ENCODE data around the gene WDR36.

GRCh38 chr5:111061618-111062017 lies 30.5 kb upstream of the WDR36 start:
- TF ChIP-seq PHF8 (IDR thresholded peaks at IDR 0.05; ENCODE audit: borderline replicate concordance, low read depth) (no peak), CTCF (IDR thresholded peaks at IDR 0.05) (no peak), BCL3 (IDR thresholded peaks at IDR 0.05) (no peak), CEBPB (IDR thresholded peaks at IDR 0.05) (no peak), SMC3 (IDR thresholded peaks at IDR 0.05) (no peak), CBX8 (IDR thresholded peaks at IDR 0.05) (no peak), CBX2 (IDR thresholded peaks at IDR 0.05; ENCODE audit: borderline replicate concordance, low read depth) (no peak), JUN (IDR thresholded peaks at IDR 0.05) (no peak), HMGXB4 (CRISPR knock-in tag; IDR thresholded peaks at IDR 0.05; ENCODE audit: borderline replicate concordance) (no peak), REST (IDR thresholded peaks at IDR 0.05) (no peak), POLR2A (IDR thresholded peaks at IDR 0.05; ENCODE audit: low read length) (no peak)
